ENCODE results near the gene ODC1.

ODC1 gene

DNA sequence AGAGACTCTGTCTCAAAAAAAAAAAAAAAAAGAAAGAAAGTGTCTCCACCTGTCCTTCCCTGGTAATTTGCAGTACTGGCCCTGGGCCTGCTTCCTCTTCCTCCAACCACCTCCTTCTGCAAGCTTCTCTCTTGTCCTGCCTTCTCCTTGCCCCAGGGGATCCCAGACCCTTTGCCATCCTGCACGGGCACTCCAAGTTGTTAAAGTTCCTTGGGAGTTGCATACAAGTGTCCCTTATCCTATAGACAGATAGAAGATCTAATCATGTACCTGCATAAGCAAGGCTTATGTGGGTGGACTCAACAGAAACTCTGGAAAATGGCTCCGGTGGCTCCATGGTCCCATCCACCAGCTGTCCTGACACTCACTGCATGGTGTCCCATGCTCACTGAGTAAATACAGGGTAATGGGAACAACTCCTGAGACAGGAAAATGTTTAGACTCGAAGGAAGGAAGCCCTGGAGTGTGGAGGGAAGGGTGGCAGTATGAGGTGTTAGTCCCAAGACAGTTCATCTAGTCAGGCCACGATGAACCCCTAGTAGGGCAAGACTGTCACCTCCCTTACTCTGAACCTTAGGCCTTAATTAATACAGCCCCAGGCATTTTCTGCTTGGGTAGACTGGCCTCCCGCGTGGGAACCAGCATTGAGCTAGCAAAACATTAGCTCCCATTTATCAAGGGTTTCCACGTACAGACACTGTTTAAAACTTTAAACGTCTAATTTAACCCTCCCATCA is 17.1 kb downstream of the ODC1 start:
- Histone ChIP-seq H3K9me3 (no peaks in the 10 kb centered on the region), H3K27ac (peak overlapping the region; percentile 82), H3K36me3 (peaks cover 30% of the 10 kb centered on the region), H3K4me3 (ENCODE audit: low read depth in 1 of 2, low read length in 1 of 2) (peak overlapping the region in 1 of 2 experiments; percentile 85), H3K4me1 (ENCODE audit: control insufficient read depth in 1 of 2, insufficient read depth in 1 of 2, low read depth in 1 of 2, low read length in 1 of 2) (peaks cover 21 to 37% of the 10 kb centered on the region in 2 experiments), H3K27me3 (no peaks in the 10 kb centered on the region)
- TF ChIP-seq, protein P1, sequence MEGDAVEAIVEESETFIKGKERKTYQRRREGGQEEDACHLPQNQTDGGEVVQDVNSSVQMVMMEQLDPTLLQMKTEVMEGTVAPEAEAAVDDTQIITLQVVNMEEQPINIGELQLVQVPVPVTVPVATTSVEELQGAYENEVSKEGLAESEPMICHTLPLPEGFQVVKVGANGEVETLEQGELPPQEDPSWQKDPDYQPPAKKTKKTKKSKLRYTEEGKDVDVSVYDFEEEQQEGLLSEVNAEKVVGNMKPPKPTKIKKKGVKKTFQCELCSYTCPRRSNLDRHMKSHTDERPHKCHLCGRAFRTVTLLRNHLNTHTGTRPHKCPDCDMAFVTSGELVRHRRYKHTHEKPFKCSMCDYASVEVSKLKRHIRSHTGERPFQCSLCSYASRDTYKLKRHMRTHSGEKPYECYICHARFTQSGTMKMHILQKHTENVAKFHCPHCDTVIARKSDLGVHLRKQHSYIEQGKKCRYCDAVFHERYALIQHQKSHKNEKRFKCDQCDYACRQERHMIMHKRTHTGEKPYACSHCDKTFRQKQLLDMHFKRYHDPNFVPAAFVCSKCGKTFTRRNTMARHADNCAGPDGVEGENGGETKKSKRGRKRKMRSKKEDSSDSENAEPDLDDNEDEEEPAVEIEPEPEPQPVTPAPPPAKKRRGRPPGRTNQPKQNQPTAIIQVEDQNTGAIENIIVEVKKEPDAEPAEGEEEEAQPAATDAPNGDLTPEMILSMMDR (IDR thresholded peaks at IDR 0.05): no peak

DNA sequence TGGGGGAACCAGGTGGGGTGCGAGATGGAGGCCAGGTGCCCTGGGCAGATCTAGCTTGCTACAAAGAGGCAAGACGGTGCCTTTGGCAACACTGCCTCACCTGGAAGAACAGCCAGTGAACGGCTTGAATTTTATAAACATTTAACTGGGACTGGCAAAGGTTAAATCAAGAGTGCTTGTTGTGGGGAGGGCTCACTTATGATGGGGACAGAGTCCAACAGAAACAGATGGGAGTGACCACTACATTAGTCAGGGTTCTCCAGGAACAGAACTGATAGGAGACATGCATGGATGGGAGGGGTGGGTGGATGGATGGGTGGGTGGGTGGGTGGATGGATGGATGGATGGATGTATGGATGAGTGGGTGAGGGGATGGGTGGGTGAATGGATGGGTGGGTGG is 19.2 kb downstream of the ODC1 start:
- Histone ChIP-seq H3K36me3 (peaks cover 51% of the 10 kb centered on the region), H3K4me1 (ENCODE audit: control insufficient read depth in 1 of 2, insufficient read depth in 1 of 2, low read depth in 1 of 2, low read length in 1 of 2) (peaks cover 21 to 31% of the 10 kb centered on the region in 2 experiments), H3K27me3 (no peaks in the 10 kb centered on the region), H3K9me3 (no peaks in the 10 kb centered on the region), H3K27ac (no peak overlapping the region), H3K4me3 (ENCODE audit: low read depth in 1 of 2, low read length in 1 of 2) (no peak overlapping the region)
- TF ChIP-seq, protein P1 (IDR thresholded peaks at IDR 0.05): no peak

DNA sequence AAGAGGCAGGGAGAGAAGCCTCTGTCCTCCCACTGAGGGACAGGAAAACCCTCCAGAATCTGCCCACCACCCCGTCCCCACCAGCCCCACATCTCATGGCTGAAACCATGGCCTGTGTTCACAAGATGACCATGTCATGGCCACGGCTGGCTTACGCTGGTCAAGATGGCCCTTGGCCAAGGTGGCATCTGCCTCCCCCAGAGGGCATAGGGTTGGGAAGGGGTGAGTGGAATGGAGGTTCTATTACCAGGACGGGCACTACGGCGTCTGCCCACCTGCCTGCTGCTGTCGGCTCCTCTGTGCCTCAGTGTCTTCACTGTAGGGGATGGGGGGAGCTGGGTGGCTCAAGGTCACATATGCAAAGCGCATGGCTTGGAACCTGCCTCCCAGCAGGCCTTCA is 19.8 kb downstream of the ODC1 start:
- H3K27ac ChIP-seq: no peak overlapping the region
- no peaks in the 10 kb centered on the region for H3K27me3 ChIP-seq
- H3K4me1 ChIP-seq (ENCODE audit: control insufficient read depth in 1 of 2, insufficient read depth in 1 of 2, low read depth in 1 of 2, low read length in 1 of 2): peaks cover 21 to 31% of the 10 kb centered on the region in 2 experiments
- TF ChIP-seq, protein P1 (IDR thresholded peaks at IDR 0.05): no peak
- peaks cover 54% of the 10 kb centered on the region for H3K36me3 ChIP-seq
- no peak overlapping the region for H3K4me3 ChIP-seq (ENCODE audit: low read depth in 1 of 2, low read length in 1 of 2)
- H3K9me3 ChIP-seq: no peaks in the 10 kb centered on the region

DNA sequence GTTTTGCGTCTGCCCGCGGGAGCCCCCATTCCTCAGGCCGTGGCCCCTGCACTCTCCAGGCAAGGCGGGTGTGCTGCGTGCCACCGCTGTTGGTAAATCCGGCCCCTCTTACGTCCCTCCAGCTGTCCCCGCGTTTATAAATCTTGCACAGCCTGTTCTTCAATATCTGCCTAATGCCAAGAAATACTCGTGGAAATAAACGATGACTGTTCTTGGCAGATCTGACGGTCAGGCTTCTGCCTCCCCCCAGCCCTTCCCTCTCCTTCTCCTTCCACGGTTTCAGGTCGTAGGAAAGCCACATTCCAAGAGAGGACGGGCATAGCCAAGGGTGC is 20.5 kb downstream of the ODC1 start:
- Histone ChIP-seq H3K27ac (no peak overlapping the region), H3K9me3 (no peaks in the 10 kb centered on the region), H3K36me3 (peaks cover 62% of the 10 kb centered on the region), H3K4me1 (ENCODE audit: control insufficient read depth in 1 of 2, insufficient read depth in 1 of 2, low read depth in 1 of 2, low read length in 1 of 2) (peaks cover 16 to 23% of the 10 kb centered on the region in 2 experiments), H3K4me3 (ENCODE audit: low read depth in 1 of 2, low read length in 1 of 2) (no peak overlapping the region), H3K27me3 (no peaks in the 10 kb centered on the region)
- TF ChIP-seq, protein P1 (IDR thresholded peaks at IDR 0.05): no peak

DNA sequence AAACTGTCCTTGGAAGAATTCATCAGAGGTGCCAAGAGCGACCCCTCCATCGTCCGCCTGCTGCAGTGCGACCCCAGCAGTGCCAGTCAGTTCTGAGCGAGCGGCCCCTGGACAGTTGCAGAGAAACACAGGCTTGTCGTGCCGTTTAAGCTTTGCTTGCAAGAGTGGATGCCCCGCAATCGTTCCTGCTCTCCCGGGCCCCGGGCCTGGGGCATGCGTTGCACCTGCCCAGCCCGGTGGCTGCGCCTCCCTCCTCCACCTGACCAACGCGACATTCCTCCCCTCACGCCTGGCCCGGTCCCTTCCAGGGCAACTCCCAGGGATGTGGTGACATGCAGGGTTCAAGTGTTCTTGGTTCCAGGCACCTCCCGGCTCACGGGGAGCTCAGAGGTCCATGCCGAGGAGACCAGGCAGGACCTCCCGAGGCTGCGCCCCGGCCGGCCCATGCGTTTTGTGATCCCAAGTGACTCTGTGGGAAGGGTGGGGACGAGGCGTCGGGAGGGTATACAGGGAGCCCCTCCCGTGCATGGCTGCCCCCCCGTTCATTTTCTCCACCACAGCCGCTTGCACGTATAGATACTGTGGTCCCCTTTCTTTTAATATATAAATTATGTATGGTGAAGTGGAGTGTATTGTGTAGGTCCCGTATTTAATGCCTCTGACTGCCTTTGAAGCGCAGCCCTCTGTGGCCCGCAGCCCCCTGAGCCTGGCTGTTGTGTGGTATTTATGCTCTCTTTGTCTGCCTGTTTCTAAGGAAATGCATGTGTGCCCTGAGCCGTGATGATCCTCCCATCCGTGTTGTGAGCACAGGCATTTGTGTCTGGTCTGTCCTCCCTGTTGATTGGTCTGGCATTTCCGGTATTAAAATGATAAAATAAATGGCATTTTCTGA is 21.2 kb downstream of the ODC1 start:
- Histone ChIP-seq H3K4me3 (ENCODE audit: low read depth in 1 of 2, low read length in 1 of 2) (no peak overlapping the region), H3K27ac (no peak overlapping the region), H3K9me3 (no peaks in the 10 kb centered on the region), H3K36me3 (peaks cover 68% of the 10 kb centered on the region), H3K4me1 (ENCODE audit: control insufficient read depth in 1 of 2, insufficient read depth in 1 of 2, low read depth in 1 of 2, low read length in 1 of 2) (peaks cover 10 to 20% of the 10 kb centered on the region in 2 experiments), H3K27me3 (no peaks in the 10 kb centered on the region)
- TF ChIP-seq, protein P1 (IDR thresholded peaks at IDR 0.05): no peak
